ENCODE results near the gene CCDC33. TPM values are rescaled to one million over a fixed set of nuclear protein-coding genes. Genes with fewer than 3 reads are reported as not detected.

Gene CCDC33
- total RNA-seq, 2 donors from 2014 or later = 1.5 TPM; not detected in 1

DNA sequence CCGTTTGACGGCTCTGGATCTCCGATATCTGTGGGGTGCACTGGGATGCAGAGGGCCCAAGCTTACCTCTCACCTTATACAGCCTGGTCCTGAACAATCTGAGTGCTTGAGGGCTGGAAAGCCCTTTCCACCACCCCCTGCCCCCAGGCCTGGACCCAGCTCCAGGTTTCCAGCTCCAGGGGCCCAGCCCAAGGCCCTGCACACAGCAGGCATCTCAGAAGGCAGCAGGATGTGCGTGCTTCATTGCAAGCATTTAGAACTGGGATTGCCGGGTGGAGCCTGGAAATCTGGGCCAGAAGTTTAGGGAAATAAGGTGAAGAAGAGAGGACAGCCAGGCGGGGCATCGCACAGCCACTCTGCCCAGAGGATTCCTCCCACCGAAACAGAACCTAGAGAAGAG, 25.6 kb downstream of the CCDC33 start:
- TF ChIP-seq POLR2A (IDR thresholded peaks at IDR 0.05) (no peak), POLR2AphosphoS5 (IDR thresholded peaks at IDR 0.05) (no peak)
- TF ChIP-seq, protein P1, sequence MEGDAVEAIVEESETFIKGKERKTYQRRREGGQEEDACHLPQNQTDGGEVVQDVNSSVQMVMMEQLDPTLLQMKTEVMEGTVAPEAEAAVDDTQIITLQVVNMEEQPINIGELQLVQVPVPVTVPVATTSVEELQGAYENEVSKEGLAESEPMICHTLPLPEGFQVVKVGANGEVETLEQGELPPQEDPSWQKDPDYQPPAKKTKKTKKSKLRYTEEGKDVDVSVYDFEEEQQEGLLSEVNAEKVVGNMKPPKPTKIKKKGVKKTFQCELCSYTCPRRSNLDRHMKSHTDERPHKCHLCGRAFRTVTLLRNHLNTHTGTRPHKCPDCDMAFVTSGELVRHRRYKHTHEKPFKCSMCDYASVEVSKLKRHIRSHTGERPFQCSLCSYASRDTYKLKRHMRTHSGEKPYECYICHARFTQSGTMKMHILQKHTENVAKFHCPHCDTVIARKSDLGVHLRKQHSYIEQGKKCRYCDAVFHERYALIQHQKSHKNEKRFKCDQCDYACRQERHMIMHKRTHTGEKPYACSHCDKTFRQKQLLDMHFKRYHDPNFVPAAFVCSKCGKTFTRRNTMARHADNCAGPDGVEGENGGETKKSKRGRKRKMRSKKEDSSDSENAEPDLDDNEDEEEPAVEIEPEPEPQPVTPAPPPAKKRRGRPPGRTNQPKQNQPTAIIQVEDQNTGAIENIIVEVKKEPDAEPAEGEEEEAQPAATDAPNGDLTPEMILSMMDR (IDR thresholded peaks at IDR 0.05) = no peak
- DNase-seq (ENCODE audit: low spot score) = no peak
- no peaks in the 10 kb centered on the region for H3K9me3 ChIP-seq
- WGBS = 94% methylated on average over 8 of the region's 8 CpGs
- H3K4me3 ChIP-seq = no peak overlapping the region
- H3K36me3 ChIP-seq = no peaks in the 10 kb centered on the region
- H3K27ac ChIP-seq = no peak overlapping the region
- H3K4me1 ChIP-seq (replicated peaks) = no peaks in the 10 kb centered on the region
- intact Hi-C loops (cut with DNase I) = no loop called here
- no peaks in the 10 kb centered on the region for H3K27me3 ChIP-seq (replicated peaks; ENCODE audit: insufficient read depth)

DNA sequence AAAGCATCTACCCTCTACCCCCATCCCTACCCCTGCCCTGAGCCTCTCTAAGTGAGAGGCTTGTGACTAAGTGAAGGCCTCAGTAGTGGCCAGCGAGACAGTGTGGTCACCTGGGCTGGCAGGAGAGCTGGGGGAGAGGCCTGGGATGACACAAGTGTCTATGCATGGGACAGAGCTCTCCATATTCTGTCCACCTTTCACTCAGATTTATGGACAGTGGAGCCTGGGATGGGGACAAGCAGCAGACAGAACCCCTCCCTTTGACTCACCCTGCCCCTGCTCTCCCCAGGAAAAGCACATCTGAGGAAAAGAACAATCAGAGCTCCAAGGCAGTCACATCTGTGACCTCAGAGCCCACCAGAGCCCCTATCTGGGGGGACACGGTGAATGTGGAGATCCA, 26.0 kb downstream of the CCDC33 start:
- Histone ChIP-seq H3K27me3 (replicated peaks; ENCODE audit: insufficient read depth) (no peaks in the 10 kb centered on the region), H3K36me3 (no peaks in the 10 kb centered on the region)
- 89% methylated on average over 2 of the region's 2 CpGs for WGBS

GRCh38 chr15:74262625-74263024, 26.5 kb downstream of the CCDC33 start:
- DNase-seq (ENCODE audit: low spot score) = no peak
- Histone ChIP-seq H3K4me3 (no peak overlapping the region), H3K27me3 (replicated peaks; ENCODE audit: insufficient read depth) (no peaks in the 10 kb centered on the region), H3K4me1 (replicated peaks) (no peaks in the 10 kb centered on the region), H3K9me3 (no peaks in the 10 kb centered on the region), H3K27ac (no peak overlapping the region), H3K36me3 (no peaks in the 10 kb centered on the region)
- 47% methylated on average over 5 of the region's 5 CpGs for WGBS
- intact Hi-C loops (cut with DNase I) = no loop called here
- TF ChIP-seq POLR2A (IDR thresholded peaks at IDR 0.05) = no peak
- no peak for TF ChIP-seq POLR2AphosphoS5 (IDR thresholded peaks at IDR 0.05)
- TF ChIP-seq, protein P1 (IDR thresholded peaks at IDR 0.05) = no peak

More for the DNA sequence above, 26.0 kb downstream of the CCDC33 start:
- no peaks in the 10 kb centered on the region for H3K4me1 ChIP-seq (replicated peaks)
- H3K9me3 ChIP-seq = no peaks in the 10 kb centered on the region
- TF ChIP-seq POLR2A (IDR thresholded peaks at IDR 0.05) (no peak), POLR2AphosphoS5 (IDR thresholded peaks at IDR 0.05) (no peak)
- TF ChIP-seq, protein P1 (IDR thresholded peaks at IDR 0.05) = no peak
- no peak overlapping the region for H3K4me3 ChIP-seq
- intact Hi-C loops (cut with DNase I) = no loop called here
- DNase-seq (ENCODE audit: low spot score) = no peak
- H3K27ac ChIP-seq = no peak overlapping the region

DNA sequence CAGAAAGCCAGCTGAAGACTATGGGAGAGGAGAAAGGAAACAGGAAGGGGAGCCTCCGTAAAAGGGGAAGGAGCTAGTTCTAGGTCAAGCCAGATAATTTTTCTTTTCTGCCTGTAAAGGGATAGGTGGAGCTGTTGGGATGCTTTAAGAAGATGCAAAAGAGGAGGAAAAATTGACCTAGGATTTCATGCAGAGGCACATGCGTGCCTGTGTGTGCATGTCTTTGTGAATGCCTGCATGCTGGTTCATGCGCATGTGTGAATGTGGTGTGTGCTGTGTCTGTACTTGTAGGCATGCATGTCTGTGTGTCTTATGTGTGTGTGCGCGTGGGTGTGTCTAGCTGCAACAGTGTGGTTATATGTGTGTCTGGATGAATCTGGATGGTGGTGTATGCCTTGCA, 27.3 kb downstream of the CCDC33 start:
- no peaks in the 10 kb centered on the region for H3K9me3 ChIP-seq
- WGBS = 59% methylated on average over 5 of the region's 5 CpGs
- TF ChIP-seq POLR2A (IDR thresholded peaks at IDR 0.05) (no peak), POLR2AphosphoS5 (IDR thresholded peaks at IDR 0.05) (no peak)
- TF ChIP-seq, protein P1 (IDR thresholded peaks at IDR 0.05) = no peak
- H3K27me3 ChIP-seq (replicated peaks; ENCODE audit: insufficient read depth) = no peaks in the 10 kb centered on the region
- no peaks in the 10 kb centered on the region for H3K4me1 ChIP-seq (replicated peaks)
- DNase-seq (ENCODE audit: low spot score) = no peak
- no peak overlapping the region for H3K4me3 ChIP-seq
- no peaks in the 10 kb centered on the region for H3K36me3 ChIP-seq
- no peak overlapping the region for H3K27ac ChIP-seq
- intact Hi-C loops (cut with DNase I) = no loop called here

GRCh38 chr15:74264081-74264501, 28.0 kb downstream of the CCDC33 start:
- Histone ChIP-seq H3K27ac (no peak overlapping the region), H3K27me3 (replicated peaks; ENCODE audit: insufficient read depth) (no peaks in the 10 kb centered on the region), H3K4me3 (no peak overlapping the region), H3K36me3 (no peaks in the 10 kb centered on the region), H3K4me1 (replicated peaks) (no peaks in the 10 kb centered on the region), H3K9me3 (no peaks in the 10 kb centered on the region)
- WGBS = 38% methylated on average over 6 of the region's 6 CpGs
- DNase-seq (ENCODE audit: low spot score) = no peak
- TF ChIP-seq, protein P1 (IDR thresholded peaks at IDR 0.05) = no peak
- TF ChIP-seq POLR2AphosphoS5 (IDR thresholded peaks at IDR 0.05) = no peak
- TF ChIP-seq POLR2A (IDR thresholded peaks at IDR 0.05) = no peak
- intact Hi-C loops (cut with DNase I) = no loop called here
